GM23248 (cell line): ENCODE measurements around the gene PRDM16.

ENCODE experiments used
- EZH2 ChIP-seq: fragments of 200-600 bp; sonication (generic); IDR thresholded peaks from 2 replicates; pipeline ENCODE4 v1.6.1; 2018; ENCODE audit warnings: antibody characterized with exemption, mild to moderate bottlenecking; ENCODE audit not compliant: insufficient read depth, poor library complexity, severe bottlenecking
- EZH2phosphoT487 ChIP-seq: fragments of 200-600 bp; sonication (generic); IDR thresholded peaks from 2 replicates; pipeline ENCODE4 v1.6.1; 2018; ENCODE audit warnings: antibody characterized with exemption, moderate library complexity, mild to moderate bottlenecking, low read depth; ENCODE audit not compliant: insufficient read depth

DNA sequence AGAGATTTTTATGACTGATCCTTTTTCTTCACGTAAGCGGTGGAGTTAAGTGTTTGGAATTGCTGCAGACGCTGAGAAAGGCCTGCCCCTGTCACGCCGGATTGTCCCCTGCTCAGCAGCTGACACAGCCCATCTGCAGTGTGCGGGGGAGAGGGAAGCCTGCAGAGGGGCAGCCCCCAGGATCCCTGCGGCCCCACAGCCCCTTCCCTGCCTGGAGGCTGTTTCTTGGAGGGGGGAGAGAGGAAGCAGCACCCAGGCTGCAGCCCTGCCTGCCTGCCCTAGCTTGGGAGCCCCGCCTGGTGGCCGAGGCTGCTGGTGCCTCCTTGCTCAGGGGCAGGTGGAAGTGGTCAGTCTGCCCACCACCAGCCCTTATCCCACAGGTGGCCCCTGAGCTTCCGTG, 50.7 kb downstream of the PRDM16 start:
- TF ChIP-seq EZH2, result no peak
- no peak for TF ChIP-seq EZH2phosphoT487
